SK-N-SH treated with all-trans-retinoic acid at 6 μM for 48 hours (cell line): ENCODE data around the gene PHRF1.

Source experiments
- BACH2 ChIP-seq: fragments of 250-450 bp; sonication (Bioruptor Pico); IDR thresholded peaks from 2 replicates; pipeline ENCODE4 v1.9.0; 2021; ENCODE audit warnings: mild to moderate bottlenecking, borderline replicate concordance
- CREB5 ChIP-seq: fragments of 250-450 bp; sonication (Bioruptor Pico); IDR thresholded peaks from 2 replicates; pipeline ENCODE4 v1.5.1; 2020; ENCODE audit warnings: low read depth, mild to moderate bottlenecking, moderate library complexity
- ESRRG ChIP-seq: fragments of 250-450 bp; sonication (Bioruptor Pico); IDR thresholded peaks from 2 replicates; pipeline ENCODE4 v1.6.1; 2021; ENCODE audit warnings: mild to moderate bottlenecking
- RARB ChIP-seq: fragments of 250-450 bp; sonication (Bioruptor Pico); IDR thresholded peaks from 2 replicates; pipeline ENCODE4 v1.8.0; 2021; ENCODE audit warnings: mild to moderate bottlenecking, moderate library complexity
- SNAI2 ChIP-seq: fragments of 250-450 bp; sonication (Bioruptor Pico); IDR thresholded peaks from 2 replicates; pipeline ENCODE4 v1.5.0; 2020; ENCODE audit warnings: mild to moderate bottlenecking, moderate library complexity
- TOX ChIP-seq: fragments of 250-450 bp; sonication (Bioruptor Pico); IDR thresholded peaks from 2 replicates; pipeline ENCODE4 v1.8.0; 2021; ENCODE audit warnings: mild to moderate bottlenecking, moderate library complexity, borderline replicate concordance
- ZC3H10 ChIP-seq: fragments of 250-450 bp; sonication (Bioruptor Pico); IDR thresholded peaks from 2 replicates; pipeline ENCODE4 v1.5.1; 2021; ENCODE audit warnings: mild to moderate bottlenecking, moderate library complexity
- ZFP3 ChIP-seq: fragments of 250-450 bp; sonication (Bioruptor Pico); IDR thresholded peaks from 2 replicates; pipeline ENCODE4 v1.5.0; 2020; ENCODE audit warnings: mild to moderate bottlenecking, moderate library complexity
- ZFP30 ChIP-seq: fragments of 450-650 bp; formaldehyde crosslinking; IDR thresholded peaks from 2 replicates; pipeline ENCODE4 v1.5.0; 2022; ENCODE audit warnings: mild to moderate bottlenecking, moderate library complexity

DNA sequence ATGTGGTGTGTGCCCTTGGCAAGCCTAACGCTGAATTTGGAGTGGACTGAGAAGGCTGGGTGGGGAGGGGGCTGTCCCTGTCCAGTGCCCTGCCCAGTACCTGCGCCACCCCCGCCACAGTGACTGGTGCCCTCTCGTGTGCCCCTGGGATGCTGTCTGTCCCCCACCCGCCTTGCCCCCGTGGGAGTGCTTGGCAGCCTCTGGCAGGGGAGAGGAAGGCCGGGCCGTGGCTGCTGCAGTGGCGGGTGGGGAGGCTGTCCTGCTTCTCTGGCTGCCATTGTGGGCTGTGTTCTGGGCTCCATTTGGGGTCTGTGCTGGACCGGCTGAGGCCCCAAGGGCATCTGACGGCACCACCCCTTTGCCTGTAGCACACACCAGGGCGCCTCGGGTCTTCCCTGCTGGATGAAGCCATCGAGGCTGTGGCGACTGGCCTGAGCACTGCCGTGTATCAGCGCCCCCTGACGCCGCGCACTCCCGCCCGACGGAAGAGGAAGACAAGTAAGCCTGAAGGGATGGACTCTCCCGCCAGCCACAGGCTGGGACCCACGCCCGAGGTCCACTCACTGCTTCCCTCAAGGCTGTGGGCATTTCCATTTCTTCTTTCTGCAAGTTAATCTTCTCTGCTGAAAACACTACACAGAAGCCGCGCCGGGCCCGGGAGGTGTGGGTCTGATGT lies 21.9 kb downstream of the PHRF1 start:
- TF ChIP-seq CREB5 (CRISPR knock-in tag) (no peak), ZC3H10 (CRISPR knock-in tag) (no peak), ZFP3 (CRISPR knock-in tag) (no peak), RARB (CRISPR knock-in tag) (no peak), ESRRG (CRISPR knock-in tag) (no peak), ZFP30 (CRISPR knock-in tag) (no peak), SNAI2 (CRISPR knock-in tag) (no peak), TOX (CRISPR knock-in tag) (no peak), BACH2 (CRISPR knock-in tag) (no peak)
